ENCODE data around the gene CD47. TPM values are rescaled to one million over a fixed set of nuclear protein-coding genes. Genes with fewer than 3 reads are reported as not detected.

The CD47 gene
- total RNA-seq (2022; extraction: Qiagen RNA extraction; ENCODE audit: low read depth), result 33.0 to 42.9 TPM (median 38.8 TPM) in 5 replicates

GRCh38 chr3:108090701-108091497 lies at the start of gene CD47:
Gene CD47, minus strand, starts transcription at chr3:108091031. Its CDS starts 123 bp downstream, at chr3:108090908.

Other genes starting within 250 kb of the CD47 start
- 32.0 to 46.8 TPM (median 44.6 TPM) in 5 replicates for gene IFT57, start 131.4 kb upstream of the CD47 start, total RNA-seq (2022; extraction: Qiagen RNA extraction; ENCODE audit: low read depth)
- 0.08 to 0.21 TPM in 2 of 5 replicates, not detected in the others for gene HHLA2, start 205.5 kb upstream of the CD47 start, total RNA-seq (2022; extraction: Qiagen RNA extraction; ENCODE audit: low read depth)

Data from A549 treated with GW870086 at 1 μM for 4 hours (cell line).